Stimulated activated CD8-positive, alpha-beta memory T cell treated with anti-CD3 and anti-CD28 coated beads, Interleukin-7, amount 100 ng/mL, for 4 hours (primary cell): ENCODE data around the gene GALE.
"Not testable (repeated sequence)": the region's sequence is repeated elsewhere in the genome, so short reads cannot be mapped to it uniquely, and the experiment has no call there.

Experiments used
- DNase-seq, 2 donors: peaks; one replicate each; pipeline ENCODE4 v3.0.0-alpha.2; 2020; ENCODE audit warnings: low read depth in 2 of 2

GALE gene

GRCh38 chr1:23809751-23810171 lies 9.2 kb upstream of the GALE start:
- DNase-seq = peak; percentile 64 to 68

GRCh38 chr1:23807453-23807852 lies 6.9 kb upstream of the GALE start:
- DNase-seq = no peak

- DNase-seq = no peak
Observed at GRCh38 chr1:23806280-23806679, 5.7 kb upstream of the GALE start.

- DNase-seq = no peak
Observed at GRCh38 chr1:23805025-23805424, 4.5 kb upstream of the GALE start.

GRCh38 chr1:23804183-23804835 lies 3.8 kb upstream of the GALE start:
- DNase-seq = no peak

- no peak for DNase-seq
Observed at GRCh38 chr1:23803674-23804073, 3.1 kb upstream of the GALE start.

- DNase-seq = not testable (repeated sequence)
Observed at GRCh38 chr1:23802809-23803342, 2.3 kb upstream of the GALE start.

- no peak for DNase-seq
Observed at GRCh38 chr1:23801876-23802275, 1.3 kb upstream of the GALE start.

GRCh38 chr1:23801338-23801748 lies 789 bp upstream of the GALE start:
- DNase-seq = no peak

- no peak for DNase-seq
Observed at GRCh38 chr1:23799570-23800399, 769 bp downstream of the GALE start.

- no peak for DNase-seq
Observed at GRCh38 chr1:23799255-23799569, 1.3 kb downstream of the GALE start.

- DNase-seq = no peak
Observed at GRCh38 chr1:23798662-23799142, 1.9 kb downstream of the GALE start.

- DNase-seq = no peak
Observed at GRCh38 chr1:23797478-23798448, 2.8 kb downstream of the GALE start.

GRCh38 chr1:23796466-23797271 lies 3.9 kb downstream of the GALE start:
- DNase-seq = no peak

GRCh38 chr1:23795676-23796465 lies 4.7 kb downstream of the GALE start:
- no peak for DNase-seq

- DNase-seq = not testable (repeated sequence)
Observed at GRCh38 chr1:23794732-23795182, 5.8 kb downstream of the GALE start.

- DNase-seq = no peak
Observed at GRCh38 chr1:23793861-23794731, 6.5 kb downstream of the GALE start.

- no peak for DNase-seq
Observed at GRCh38 chr1:23793018-23793781, 7.4 kb downstream of the GALE start.
